NCI-H82 treated with DMSO at 0.1 percent for 48 hours (cell line): ENCODE data around the gene LRRC61.
"Not testable (repeated sequence)": the region's sequence is repeated elsewhere in the genome, so short reads cannot be mapped to it uniquely, and the experiment has no call there.

ENCODE experiments used
- DNase-seq: peaks from one replicate; lab custom pipeline; 2025; ENCODE audit not compliant: unreplicated experiment; lab: John Stamatoyannopoulos, UW

Gene LRRC61

GRCh38 chr7:150381096-150381495 lies 57.9 kb downstream of the LRRC61 start:
- DNase-seq: no peak

- no peak for DNase-seq
These were observed 58.6 kb downstream of the LRRC61 start for GRCh38 chr7:150381785-150382122.

GRCh38 chr7:150382123-150382843 lies 59.1 kb downstream of the LRRC61 start:
- DNase-seq: no peak

GRCh38 chr7:150382844-150383225 lies 59.7 kb downstream of the LRRC61 start:
- no peak for DNase-seq

- peak; percentile 94 for DNase-seq
These were observed 60.7 kb downstream of the LRRC61 start for GRCh38 chr7:150383710-150384397.

GRCh38 chr7:150384406-150385301 lies 61.5 kb downstream of the LRRC61 start:
- DNase-seq: no peak

GRCh38 chr7:150385302-150385723 lies 62.2 kb downstream of the LRRC61 start:
- no peak for DNase-seq

- DNase-seq: not testable (repeated sequence)
These were observed 62.7 kb downstream of the LRRC61 start for GRCh38 chr7:150385884-150386283.
